ENCODE measurements around the gene CHCHD6. TPM values are rescaled to one million over a fixed set of nuclear protein-coding genes. Genes with fewer than 3 reads are reported as not detected.

The CHCHD6 gene
- total RNA-seq, 1 donor from 2014 or later = 6.7 TPM

DNA sequence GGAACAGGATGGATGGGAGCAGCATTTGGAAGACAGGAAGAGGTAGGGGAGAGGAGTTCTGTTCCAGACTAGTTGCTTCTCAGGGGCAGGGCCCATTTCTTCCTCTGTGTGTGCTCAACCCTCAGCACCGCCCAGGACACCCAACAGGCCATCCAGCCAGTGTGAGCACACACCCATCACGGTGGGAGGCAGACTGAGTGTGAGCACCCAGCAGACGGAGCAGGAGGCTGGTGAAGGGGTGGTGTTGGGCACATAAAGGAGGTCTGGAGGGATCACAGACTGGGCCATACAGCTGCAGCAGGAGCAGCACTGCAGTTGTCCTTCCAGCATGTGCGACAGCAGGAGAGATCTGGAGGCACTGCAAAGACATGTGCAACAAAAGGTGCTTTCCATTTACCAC is 190.4 kb downstream of the CHCHD6 start:
- no peak for DNase-seq (ENCODE audit: low read depth in 2 of 2)

DNA sequence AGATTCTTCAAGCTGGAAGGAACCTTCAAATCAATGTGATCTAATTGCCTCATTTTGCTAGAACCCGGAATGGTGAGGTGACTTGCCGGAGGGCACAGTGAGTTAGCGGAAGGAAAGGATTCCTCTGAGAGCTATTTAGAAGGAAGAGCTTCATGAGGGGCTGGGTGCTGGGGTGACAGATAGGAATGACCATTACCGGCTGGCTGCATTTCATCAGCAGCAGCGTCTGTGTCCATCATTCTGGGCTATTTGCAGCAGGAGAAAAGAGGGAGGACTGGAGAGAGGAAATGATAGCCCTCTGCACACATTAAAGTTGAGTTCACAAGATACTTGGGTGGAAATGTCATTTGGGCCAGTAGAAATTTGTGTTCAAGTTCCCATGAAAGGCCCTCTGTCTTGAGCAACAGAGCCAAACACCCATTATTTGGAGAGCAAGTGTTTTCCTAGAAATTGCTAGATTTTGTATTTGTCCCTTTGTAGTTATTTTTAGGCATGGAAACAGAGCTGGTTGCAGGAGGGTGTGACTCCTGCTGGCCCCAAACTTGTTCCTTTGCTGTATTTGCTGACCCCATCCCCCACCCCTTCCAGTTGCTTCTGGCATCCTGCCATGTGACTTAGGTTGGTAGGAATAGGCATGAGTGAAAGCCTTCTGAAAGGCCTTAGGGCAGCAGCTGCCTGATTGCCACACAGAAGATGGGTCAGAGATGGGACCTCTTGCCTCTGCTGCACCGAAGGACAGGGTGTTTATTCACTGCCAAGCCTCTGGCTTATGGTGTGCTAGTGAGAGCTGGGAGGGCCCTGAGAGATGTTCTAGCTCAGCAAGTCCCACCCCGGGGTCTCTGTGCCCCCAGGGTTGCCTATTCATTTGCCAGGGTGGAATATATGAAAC is 191.4 kb downstream of the CHCHD6 start:
- no peak for DNase-seq (ENCODE audit: low read depth in 2 of 2)

- no peak for DNase-seq (ENCODE audit: low read depth in 2 of 2)
Measured at GRCh38 chr3:126896067-126896441, 192.0 kb downstream of the CHCHD6 start.

GRCh38 chr3:126896968-126897367 is 192.9 kb downstream of the CHCHD6 start:
- no peak for DNase-seq (ENCODE audit: low read depth in 2 of 2)

GRCh38 chr3:126897943-126898342 is 193.9 kb downstream of the CHCHD6 start:
- no peak for DNase-seq (ENCODE audit: low read depth in 2 of 2)

- DNase-seq (ENCODE audit: low read depth in 2 of 2) = no peak
Measured at GRCh38 chr3:126900859-126901540, 197.0 kb downstream of the CHCHD6 start.

- no peak for DNase-seq (ENCODE audit: low read depth in 2 of 2)
Measured at GRCh38 chr3:126901631-126902030, 197.6 kb downstream of the CHCHD6 start.

- no peak for DNase-seq (ENCODE audit: low read depth in 2 of 2)
Measured at GRCh38 chr3:126903521-126903920, 199.5 kb downstream of the CHCHD6 start.

GRCh38 chr3:126907557-126907956 is 203.5 kb downstream of the CHCHD6 start:
- DNase-seq (ENCODE audit: low read depth in 2 of 2) = no peak

GRCh38 chr3:126908752-126909275 is 204.8 kb downstream of the CHCHD6 start:
- DNase-seq (ENCODE audit: low read depth in 2 of 2) = no peak

- no peak for DNase-seq (ENCODE audit: low read depth in 2 of 2)
Measured at GRCh38 chr3:126910231-126910630, 206.2 kb downstream of the CHCHD6 start.

DNA sequence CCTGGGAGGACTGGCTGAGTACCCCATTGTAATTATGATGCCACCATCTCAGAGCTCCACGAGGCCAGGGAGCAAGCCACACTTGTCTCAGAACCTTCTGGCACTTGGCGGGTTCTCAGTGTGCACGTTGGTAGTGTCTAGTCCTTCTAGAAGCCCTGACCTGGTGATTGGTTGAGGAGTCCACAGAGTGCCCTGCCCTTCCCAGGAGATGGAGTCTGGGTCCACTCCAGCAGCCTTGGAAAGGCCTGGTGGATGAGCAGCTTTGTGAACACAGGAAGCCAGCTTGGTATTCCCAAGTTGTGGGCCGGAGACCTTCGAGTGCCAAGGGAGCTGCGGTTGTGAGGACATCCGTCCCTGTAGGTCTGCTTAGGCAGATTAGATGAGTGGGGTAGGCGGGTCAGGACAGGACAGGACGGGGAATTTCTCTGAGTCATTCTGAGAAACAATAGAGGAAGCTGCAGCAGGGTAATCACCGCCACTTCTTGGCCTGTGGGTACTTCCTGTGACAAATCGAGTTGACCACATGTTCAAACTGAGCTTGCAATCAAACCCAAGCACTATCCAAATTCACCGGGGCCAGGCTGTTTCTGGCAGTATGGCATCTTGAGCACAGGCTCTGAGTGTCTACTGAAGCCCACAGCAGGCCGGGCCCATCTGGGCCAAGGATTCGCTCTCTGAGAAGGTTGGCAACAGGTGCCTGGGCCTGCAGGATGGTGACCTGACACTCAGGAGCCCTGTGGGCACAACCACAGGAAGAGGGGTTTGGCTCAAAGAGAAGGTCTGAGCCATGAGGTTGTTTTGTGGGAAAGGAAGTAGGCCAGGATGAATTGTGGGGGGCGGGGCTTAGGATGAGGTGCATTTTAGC is 207.4 kb downstream of the CHCHD6 start:
- DNase-seq (ENCODE audit: low read depth in 2 of 2) = peak; percentile 84 to 98

GRCh38 chr3:126912027-126912422 is 208.0 kb downstream of the CHCHD6 start:
- DNase-seq (ENCODE audit: low read depth in 2 of 2) = no peak

GRCh38 chr3:126912491-126913195 is 208.6 kb downstream of the CHCHD6 start:
- DNase-seq (ENCODE audit: low read depth in 2 of 2) = no peak

DNA sequence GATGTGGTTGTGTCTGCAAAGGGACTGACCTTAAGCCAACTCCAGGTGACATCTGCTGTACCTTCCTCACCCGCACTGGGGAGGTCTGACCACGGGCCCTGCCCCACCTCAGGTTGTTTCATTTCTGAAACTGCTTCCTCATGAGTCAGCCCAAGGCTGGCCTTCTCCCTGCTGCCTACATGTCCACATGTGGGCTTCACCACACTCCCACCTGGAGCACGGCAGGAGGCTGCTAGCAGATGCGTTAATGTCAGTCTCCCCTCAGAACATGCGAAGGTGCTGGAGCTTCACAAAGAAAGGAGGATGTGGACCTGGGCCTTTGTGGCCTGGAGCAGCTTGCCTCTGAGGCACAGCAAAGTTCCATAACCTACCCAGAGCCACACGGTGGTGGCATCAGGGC is 209.5 kb downstream of the CHCHD6 start:
- DNase-seq (ENCODE audit: low read depth in 2 of 2) = no peak

- DNase-seq (ENCODE audit: low read depth in 2 of 2) = no peak
Measured at GRCh38 chr3:126914226-126914625, 210.2 kb downstream of the CHCHD6 start.

DNA sequence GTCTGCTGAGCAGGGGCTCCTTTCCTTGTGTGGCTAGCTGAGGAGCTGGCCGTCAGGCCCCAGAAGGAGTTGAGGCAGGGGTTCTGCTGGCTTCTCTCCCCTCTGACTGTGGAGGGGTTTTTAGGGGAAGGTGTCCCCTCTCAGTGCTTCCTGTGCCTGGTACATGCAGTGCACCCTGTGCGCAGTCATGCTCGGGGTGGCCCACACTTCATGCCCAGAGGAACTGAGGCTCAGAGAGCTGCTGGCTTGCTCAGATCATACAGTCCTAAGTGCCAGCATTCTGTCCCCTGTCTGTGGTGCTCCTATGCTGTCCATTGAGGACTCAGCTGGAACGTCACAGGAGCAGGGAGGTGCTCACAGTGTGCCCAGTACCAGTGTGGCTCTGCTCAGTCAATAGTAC is 211.0 kb downstream of the CHCHD6 start:
- no peak for DNase-seq (ENCODE audit: low read depth in 2 of 2)

DNA sequence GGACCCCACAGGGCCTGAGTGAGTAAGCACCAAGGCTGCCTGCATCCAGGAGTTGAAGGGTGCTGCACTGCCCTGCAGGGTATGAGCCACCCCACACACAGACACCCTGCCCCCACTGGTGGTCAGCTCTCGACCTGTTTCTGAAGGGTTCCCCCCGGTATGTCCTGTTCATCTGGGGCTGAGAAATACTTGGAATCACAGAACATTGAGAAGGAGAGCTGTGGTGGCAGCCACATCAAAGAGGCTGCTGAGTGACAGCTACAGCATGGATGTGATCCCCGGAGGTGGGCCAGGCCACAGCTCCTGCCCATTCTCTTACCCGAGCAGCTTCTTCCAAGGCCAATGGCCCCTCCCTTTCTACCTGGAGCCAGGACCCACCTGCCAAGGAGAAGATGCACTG is 212.5 kb downstream of the CHCHD6 start:
- DNase-seq (ENCODE audit: low read depth in 2 of 2) = no peak

GRCh38 chr3:126917232-126917804 is 213.3 kb downstream of the CHCHD6 start:
- no peak for DNase-seq (ENCODE audit: low read depth in 2 of 2)

GRCh38 chr3:126918355-126918821 is 214.3 kb downstream of the CHCHD6 start:
- DNase-seq (ENCODE audit: low read depth in 2 of 2) = no peak

Measured in dermis microvascular lymphatic vessel endothelial cell (primary cell).